Gastroesophageal sphincter (tissue), 4 donors: ENCODE data around the gene VIPR2. TPM values are rescaled to one million over a fixed set of nuclear protein-coding genes. Genes with fewer than 3 reads are reported as not detected.

Source experiments
- ATAC-seq: fragments of 150-250 bp; one replicate; pipeline ENCODE4 v1.9.1; 2016; ENCODE audit warnings: mild to moderate bottlenecking, moderate library complexity
- H3K27ac ChIP-seq, 4 donors: fragments of 200-600 bp; sonication (generic) in 3 of 4; 1 replicate in 3 of 4; 2 replicates in 1 of 4; pipeline ENCODE4 v1.5.1; 2016 to 2019
- H3K27me3 ChIP-seq: fragments of 200-600 bp; sonication (generic); one replicate; pipeline ENCODE4 v1.5.1; 2019
- H3K36me3 ChIP-seq, 2 donors: fragments of 200-600 bp; sonication (generic); one replicate each; pipeline ENCODE4 v1.5.1; 2019; ENCODE audit warnings: control low read depth in 1 of 2
- H3K4me1 ChIP-seq, 3 donors: fragments of 200-600 bp; sonication (generic); 1 replicate in 2 of 3; 2 replicates in 1 of 3; pipeline ENCODE4 v1.5.1; 2016 to 2019; ENCODE audit warnings: control low read depth in 2 of 3
- H3K4me3 ChIP-seq, 2 donors: fragments of 200-600 bp; sonication (generic); one replicate each; pipeline ENCODE4 v1.5.1; 2019; ENCODE audit warnings: mild to moderate bottlenecking in 1 of 2, moderate library complexity in 1 of 2
- H3K9me3 ChIP-seq, 3 donors: fragments of 200-600 bp; sonication (generic); one replicate each; pipeline ENCODE4 v1.5.1; 2017 to 2019; ENCODE audit warnings: control low read depth in 2 of 3
- CTCF ChIP-seq, 4 experiments: fragments of 200-600 bp in 2 of 4; fragments of 450-650 bp in 2 of 4; sonication (generic) in 1 of 4; IDR thresholded peaks; one replicate each; pipeline ENCODE4 v1.5.1; 2017 to 2019; ENCODE audit warnings: antibody characterized with exemption in 4 of 4, mild to moderate bottlenecking in 2 of 4, moderate library complexity in 2 of 4
- EP300 ChIP-seq: sonication (generic); formaldehyde crosslinking; IDR thresholded peaks from one replicate; pipeline ENCODE4 v1.6.1; 2017; ENCODE audit warnings: antibody characterized with exemption, mild to moderate bottlenecking
- POLR2A ChIP-seq, 2 donors: fragments of 450-650 bp; IDR thresholded peaks; one replicate each; pipeline ENCODE4 v1.6.1; 2017; ENCODE audit warnings: antibody characterized with exemption in 2 of 2, mild to moderate bottlenecking in 2 of 2, moderate library complexity in 1 of 2
- POLR2AphosphoS5 ChIP-seq: sonication (generic); formaldehyde crosslinking; IDR thresholded peaks from one replicate; pipeline ENCODE4 v1.6.1; 2017; ENCODE audit warnings: antibody characterized with exemption
- WGBS, 2 donors: methylation state at CpG; one replicate each; pipeline ENCODE4 v1.1.5; 2018; ENCODE audit warnings: low coverage in 1 of 2; 5-methylcytosine and 5-hydroxymethylcytosine counted together
- total RNA-seq, 4 donors: library from RNA; depleted of rRNA; stranded (reverse); fragments of >200 nt; gene quantifications; one replicate each; pipeline ENCODE4 v1.1.0, GENCODE V29; 2016

The VIPR2 gene
- total RNA-seq, 4 donors from 2014 or later = 13.3 to 52.5 (median 27.4) TPM

GRCh38 chr7:159121068-159121467 is 23.6 kb downstream of the VIPR2 start:
- Histone ChIP-seq H3K36me3 (peaks cover 0 to 14% of the 10 kb centered on the region in 2 donors), H3K4me1 (peaks cover 0 to 9% (median 0%) of the 10 kb centered on the region in 3 donors), H3K9me3 (no peaks in the 10 kb centered on the region), H3K27me3 (no peaks in the 10 kb centered on the region), H3K4me3 (no peak overlapping the region), H3K27ac (no peak overlapping the region)
- 87 to 91% methylated on average over 1 to 3 of the region's 9 CpGs for WGBS, 2 donors
- no peak for ATAC-seq
- TF ChIP-seq POLR2AphosphoS5 (no peak), POLR2A (IDR thresholded peaks at IDR 0.05) (no peak), EP300 (no peak), CTCF (IDR thresholded peaks at IDR 0.05) (no peak)

- no peak for ATAC-seq
- Histone ChIP-seq H3K4me1 (peaks cover 0 to 9% (median 0%) of the 10 kb centered on the region in 3 donors), H3K9me3 (no peaks in the 10 kb centered on the region), H3K4me3 (no peak overlapping the region), H3K27ac (no peak overlapping the region), H3K36me3 (peaks cover 0 to 14% of the 10 kb centered on the region in 2 donors), H3K27me3 (no peaks in the 10 kb centered on the region)
- TF ChIP-seq CTCF (IDR thresholded peaks at IDR 0.05) = no peak
- 95% methylated on average over 4 of the region's 7 CpGs; no CpG with 5 or more reads in 1 of the 2 donors for WGBS, 2 donors
Observed at GRCh38 chr7:159120540-159120919, 24.1 kb downstream of the VIPR2 start.

GRCh38 chr7:159119851-159120539 is 24.7 kb downstream of the VIPR2 start:
- no peak for ATAC-seq
- 100% methylated on average over 1 of the region's 11 CpGs; no CpG with 5 or more reads in 1 of the 2 donors for WGBS, 2 donors

GRCh38 chr7:159119026-159119741 is 25.5 kb downstream of the VIPR2 start:
- 67% methylated on average over 1 of the region's 19 CpGs; no CpG with 5 or more reads in 1 of the 2 donors for WGBS, 2 donors
- no peaks in the 10 kb centered on the region for H3K9me3 ChIP-seq
- no peaks in the 10 kb centered on the region for H3K27me3 ChIP-seq
- peaks cover 0 to 22% (median 0%) of the 10 kb centered on the region in 3 donors for H3K4me1 ChIP-seq
- H3K4me3 ChIP-seq = no peak overlapping the region
- TF ChIP-seq POLR2A (IDR thresholded peaks at IDR 0.05) = no peak
- TF ChIP-seq CTCF (IDR thresholded peaks at IDR 0.05) = no peak
- no peak for TF ChIP-seq POLR2AphosphoS5
- no peak for TF ChIP-seq EP300
- ATAC-seq = no peak
- no peak overlapping the region for H3K27ac ChIP-seq
- peaks cover 0 to 14% of the 10 kb centered on the region in 2 donors for H3K36me3 ChIP-seq

More at GRCh38 chr7:159119851-159120539, 24.7 kb downstream of the VIPR2 start:
- Histone ChIP-seq H3K4me3 (no peak overlapping the region), H3K36me3 (peaks cover 0 to 14% of the 10 kb centered on the region in 2 donors), H3K4me1 (peaks cover 0 to 14% (median 0%) of the 10 kb centered on the region in 3 donors), H3K27me3 (no peaks in the 10 kb centered on the region), H3K9me3 (no peaks in the 10 kb centered on the region), H3K27ac (no peak overlapping the region)
- TF ChIP-seq EP300 (no peak), POLR2A (IDR thresholded peaks at IDR 0.05) (no peak), CTCF (IDR thresholded peaks at IDR 0.05) (no peak), POLR2AphosphoS5 (no peak)
